ENCODE measurements around the gene CRX.
"Not testable (repeated sequence)": the region's sequence is repeated elsewhere in the genome, so short reads cannot be mapped to it uniquely, and the experiment has no call there.

Gene CRX

DNA sequence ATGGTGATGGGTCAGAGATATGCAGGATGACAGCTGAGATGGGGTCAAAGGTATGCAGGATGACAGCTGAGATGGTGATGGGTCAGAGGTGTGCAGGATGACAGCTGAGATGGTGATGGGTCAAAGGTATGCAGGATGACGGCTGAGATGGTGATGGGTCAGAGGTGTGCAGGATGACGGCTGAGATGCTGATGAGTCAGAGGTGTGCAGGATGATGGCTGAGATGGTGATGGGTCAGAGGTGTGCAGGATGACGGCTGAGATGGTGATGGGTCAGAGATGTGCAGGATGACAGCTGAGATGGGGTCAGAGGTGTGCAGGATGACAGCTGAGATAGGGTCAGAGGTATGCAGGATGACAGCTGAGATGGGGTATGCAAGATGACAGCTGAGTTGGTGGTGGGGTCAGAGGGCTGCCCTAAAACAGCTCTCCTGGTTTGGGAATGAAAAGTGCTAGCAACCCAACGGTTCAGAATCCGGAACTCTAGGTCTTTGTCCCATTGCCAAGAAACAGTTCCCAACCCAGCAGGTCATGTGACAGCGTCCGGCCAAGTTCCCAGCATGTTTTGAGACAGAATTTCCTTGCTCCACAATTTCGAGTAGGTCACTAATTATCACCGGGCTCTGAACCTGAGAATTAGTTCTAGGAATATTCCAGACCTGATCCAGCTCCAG is 40.0 kb upstream of the CRX start:
- no peaks in the 10 kb centered on the region for H3K9me3 ChIP-seq (replicated peaks; ENCODE audit: insufficient read depth, low read length)
- H3K4me2 ChIP-seq (ENCODE audit: low read depth, low read length): no peak overlapping the region
- H3K27me3 ChIP-seq (replicated peaks; ENCODE audit: insufficient read depth, low read length): 0 out of 2 replicates have a peak, but pooled peaks cover under 1% of the 10 kb centered on the region
- H3K27ac ChIP-seq (ENCODE audit: low read length): no peak overlapping the region
- no peak overlapping the region for H3K9ac ChIP-seq (ENCODE audit: low read length)
- no peaks in the 10 kb centered on the region for H3F3A ChIP-seq (ENCODE audit: insufficient read depth, low read length)
- DNase-seq: no peak
- H3K79me2 ChIP-seq (ENCODE audit: low read length): peaks cover 11% of the 10 kb centered on the region
- H2AFZ ChIP-seq (ENCODE audit: low read length): no peak overlapping the region
- no peaks in the 10 kb centered on the region for H4K20me1 ChIP-seq (ENCODE audit: insufficient read depth, low read length)
- TF ChIP-seq EZH2phosphoT487 (IDR thresholded peaks at IDR 0.05; ENCODE audit: low read length) (no peak), EZH2 (optimal IDR thresholded peaks at IDR 0.05; ENCODE audit: low read depth, low read length) (no peak)
- TF ChIP-seq, protein P1, sequence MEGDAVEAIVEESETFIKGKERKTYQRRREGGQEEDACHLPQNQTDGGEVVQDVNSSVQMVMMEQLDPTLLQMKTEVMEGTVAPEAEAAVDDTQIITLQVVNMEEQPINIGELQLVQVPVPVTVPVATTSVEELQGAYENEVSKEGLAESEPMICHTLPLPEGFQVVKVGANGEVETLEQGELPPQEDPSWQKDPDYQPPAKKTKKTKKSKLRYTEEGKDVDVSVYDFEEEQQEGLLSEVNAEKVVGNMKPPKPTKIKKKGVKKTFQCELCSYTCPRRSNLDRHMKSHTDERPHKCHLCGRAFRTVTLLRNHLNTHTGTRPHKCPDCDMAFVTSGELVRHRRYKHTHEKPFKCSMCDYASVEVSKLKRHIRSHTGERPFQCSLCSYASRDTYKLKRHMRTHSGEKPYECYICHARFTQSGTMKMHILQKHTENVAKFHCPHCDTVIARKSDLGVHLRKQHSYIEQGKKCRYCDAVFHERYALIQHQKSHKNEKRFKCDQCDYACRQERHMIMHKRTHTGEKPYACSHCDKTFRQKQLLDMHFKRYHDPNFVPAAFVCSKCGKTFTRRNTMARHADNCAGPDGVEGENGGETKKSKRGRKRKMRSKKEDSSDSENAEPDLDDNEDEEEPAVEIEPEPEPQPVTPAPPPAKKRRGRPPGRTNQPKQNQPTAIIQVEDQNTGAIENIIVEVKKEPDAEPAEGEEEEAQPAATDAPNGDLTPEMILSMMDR (IDR thresholded peaks at IDR 0.05; ENCODE audit: low read length): no peak
- H3K4me3 ChIP-seq (ENCODE audit: low read length): no peak overlapping the region
- no peaks in the 10 kb centered on the region for H3K4me1 ChIP-seq (ENCODE audit: low read length)
- no peaks in the 10 kb centered on the region for H3K9me2 ChIP-seq (replicated peaks; ENCODE audit: insufficient read depth, low read length)
- H3K36me3 ChIP-seq (replicated peaks; ENCODE audit: insufficient read depth, low read length): no peaks in the 10 kb centered on the region

DNA sequence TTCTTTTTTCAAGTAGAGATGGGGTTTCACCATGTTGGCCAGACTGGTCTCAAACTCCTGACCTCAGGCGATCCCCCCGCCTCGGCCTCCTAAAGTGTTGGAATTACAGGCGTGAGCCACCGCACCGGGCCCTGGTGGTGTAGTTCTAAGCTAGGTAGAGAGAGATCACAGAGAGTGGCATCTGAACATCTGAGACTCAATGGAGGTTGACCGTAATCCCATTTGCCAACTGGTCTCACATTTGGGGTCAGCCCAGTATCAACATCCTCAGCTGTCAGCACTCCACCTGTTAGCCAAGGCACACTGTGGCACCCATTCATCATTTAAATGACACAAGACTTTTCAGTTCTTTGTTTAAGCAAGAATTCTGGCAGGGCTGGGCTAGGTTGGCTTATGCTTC is 35.2 kb upstream of the CRX start:
- TF ChIP-seq EZH2phosphoT487 (IDR thresholded peaks at IDR 0.05; ENCODE audit: low read length) (no peak), EZH2 (optimal IDR thresholded peaks at IDR 0.05; ENCODE audit: low read depth, low read length) (no peak)
- TF ChIP-seq, protein P1 (IDR thresholded peaks at IDR 0.05; ENCODE audit: low read length): no peak
- H3K27ac ChIP-seq (ENCODE audit: low read length): no peak overlapping the region

GRCh38 chr19:47787307-47787706 is 34.4 kb upstream of the CRX start:
- not testable (repeated sequence) for H2AFZ ChIP-seq (ENCODE audit: low read length); H3K4me1 ChIP-seq (ENCODE audit: low read length); H3K79me2 ChIP-seq (ENCODE audit: low read length); H3K27ac ChIP-seq (ENCODE audit: low read length); H4K20me1 ChIP-seq (ENCODE audit: insufficient read depth, low read length); H3K9me3 ChIP-seq (replicated peaks; ENCODE audit: insufficient read depth, low read length); H3K9ac ChIP-seq (ENCODE audit: low read length); H3F3A ChIP-seq (ENCODE audit: insufficient read depth, low read length); H3K9me2 ChIP-seq (replicated peaks; ENCODE audit: insufficient read depth, low read length); H3K4me3 ChIP-seq (ENCODE audit: low read length); DNase-seq; H3K36me3 ChIP-seq (replicated peaks; ENCODE audit: insufficient read depth, low read length); H3K4me2 ChIP-seq (ENCODE audit: low read depth, low read length)
- H3K27me3 ChIP-seq (replicated peaks; ENCODE audit: insufficient read depth, low read length): peaks cover 14% of the 10 kb centered on the region

More for the DNA sequence above, 35.2 kb upstream of the CRX start:
- Histone ChIP-seq H3K4me3 (ENCODE audit: low read length) (no peak overlapping the region), H2AFZ (ENCODE audit: low read length) (no peak overlapping the region), H3K9me2 (replicated peaks; ENCODE audit: insufficient read depth, low read length) (no peaks in the 10 kb centered on the region), H3K36me3 (replicated peaks; ENCODE audit: insufficient read depth, low read length) (no peaks in the 10 kb centered on the region), H3K79me2 (ENCODE audit: low read length) (no peaks in the 10 kb centered on the region), H3K4me2 (ENCODE audit: low read depth, low read length) (no peak overlapping the region), H3K27me3 (replicated peaks; ENCODE audit: insufficient read depth, low read length) (peaks cover 8% of the 10 kb centered on the region), H3K9ac (ENCODE audit: low read length) (no peak overlapping the region), H3K9me3 (replicated peaks; ENCODE audit: insufficient read depth, low read length) (no peaks in the 10 kb centered on the region), H4K20me1 (ENCODE audit: insufficient read depth, low read length) (no peaks in the 10 kb centered on the region), H3K4me1 (ENCODE audit: low read length) (no peaks in the 10 kb centered on the region), H3F3A (ENCODE audit: insufficient read depth, low read length) (no peaks in the 10 kb centered on the region)
- no peak for DNase-seq

DNA sequence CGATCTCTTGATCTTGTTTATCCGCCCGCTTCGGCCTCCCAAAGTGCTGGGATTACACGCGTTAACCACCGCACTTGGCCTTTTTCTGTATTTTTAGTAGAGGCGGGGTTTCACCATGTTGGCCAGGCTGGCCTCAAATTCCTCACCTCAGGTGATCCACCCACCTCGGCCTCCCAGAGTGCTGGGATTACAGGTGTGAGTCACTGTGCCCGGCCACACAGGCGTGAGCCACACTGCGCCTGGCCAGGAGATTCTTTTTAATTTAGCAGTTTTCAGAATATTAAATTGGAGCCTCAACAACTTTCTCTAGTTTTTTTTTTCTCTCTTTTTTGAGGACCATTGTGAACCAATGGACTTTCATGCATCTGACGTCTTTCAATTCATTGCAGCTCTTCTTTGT is 31.9 kb upstream of the CRX start:
- not testable (repeated sequence) for H3K4me3 ChIP-seq (ENCODE audit: low read length); H3K36me3 ChIP-seq (replicated peaks; ENCODE audit: insufficient read depth, low read length); H3K4me1 ChIP-seq (ENCODE audit: low read length); H3K9me3 ChIP-seq (replicated peaks; ENCODE audit: insufficient read depth, low read length); H3K9me2 ChIP-seq (replicated peaks; ENCODE audit: insufficient read depth, low read length); H3K4me2 ChIP-seq (ENCODE audit: low read depth, low read length); H3K9ac ChIP-seq (ENCODE audit: low read length); H3K79me2 ChIP-seq (ENCODE audit: low read length); H3F3A ChIP-seq (ENCODE audit: insufficient read depth, low read length); DNase-seq; H3K27ac ChIP-seq (ENCODE audit: low read length); H2AFZ ChIP-seq (ENCODE audit: low read length); H4K20me1 ChIP-seq (ENCODE audit: insufficient read depth, low read length)
- peaks cover 31% of the 10 kb centered on the region for H3K27me3 ChIP-seq (replicated peaks; ENCODE audit: insufficient read depth, low read length)
